Common myeloid progenitor, CD34-positive (primary cell): ENCODE data around the gene TRPM7.
"Not testable (repeated sequence)": the region's sequence is repeated elsewhere in the genome, so short reads cannot be mapped to it uniquely, and the experiment has no call there.

Experiments
- CTCF ChIA-PET: fragments of 350-600 bp; sonication (Branson Sonifier 250); formaldehyde crosslinking; loops from one replicate; lab custom pipeline; 2021; ENCODE audit warnings: antibody characterized with exemption; lab: Charles Lee
- POLR2A ChIA-PET: fragments of 350-600 bp; sonication (Branson Sonifier 250); formaldehyde crosslinking; loops from one replicate; lab custom pipeline; 2021; ENCODE audit warnings: antibody characterized with exemption; lab: Charles Lee
- DNase-seq, 3 donors: peaks; one replicate each; pipeline versions ENCODE4 v3.0.0 to v3.0.0-alpha.2; 2013
- H3K27ac ChIP-seq, 2 experiments: 1 replicate in 1 of 2; 2 replicates in 1 of 2; pipeline ENCODE4 v1.7.0; 2013; ENCODE audit warnings: inconsistent platforms in 2 of 2, low read length in 2 of 2, mild to moderate bottlenecking in 2 of 2, low read depth in 1 of 2, moderate library complexity in 1 of 2; ENCODE audit not compliant: severe bottlenecking in 2 of 2, insufficient read depth in 1 of 2, poor library complexity in 1 of 2
- H3K27me3 ChIP-seq, 5 experiments: replicated peaks in 2 of 5; 1 replicate in 3 of 5; 2 replicates in 2 of 5; pipeline versions ENCODE4 v1.6.1 to v1.7.0; 2013; ENCODE audit warnings: low read length in 4 of 5, mild to moderate bottlenecking in 2 of 5, moderate library complexity in 2 of 5, inconsistent platforms in 1 of 5; ENCODE audit not compliant: insufficient read depth in 5 of 5, control insufficient read depth in 4 of 5
- H3K36me3 ChIP-seq, 4 experiments: 1 replicate in 2 of 4; 2 replicates in 2 of 4; pipeline versions ENCODE4 v1.6.1 to v1.7.0; 2013; ENCODE audit warnings: low read length in 3 of 4, control low read depth in 1 of 4, mild to moderate bottlenecking in 1 of 4; ENCODE audit not compliant: control insufficient read depth in 4 of 4, insufficient read depth in 4 of 4
- H3K4me1 ChIP-seq, 4 experiments: 1 replicate in 3 of 4; 2 replicates in 1 of 4; pipeline versions ENCODE4 v1.6.1 to v1.7.1; 2013; ENCODE audit warnings: low read length in 3 of 4, mild to moderate bottlenecking in 3 of 4, control low read depth in 1 of 4, inconsistent platforms in 1 of 4, moderate library complexity in 1 of 4; ENCODE audit not compliant: control insufficient read depth in 4 of 4, insufficient read depth in 4 of 4; ENCODE audit errors: control extremely low read depth in 1 of 4
- H3K4me3 ChIP-seq, 7 experiments: 1 replicate in 4 of 7; 2 replicates in 3 of 7; pipeline versions ENCODE4 v1.5.1 to v1.7.0; 2013; ENCODE audit warnings: mild to moderate bottlenecking in 7 of 7, low read length in 6 of 7, moderate library complexity in 6 of 7, inconsistent platforms in 2 of 7, low read depth in 2 of 7, control low read depth in 1 of 7; ENCODE audit not compliant: insufficient read depth in 4 of 7, control insufficient read depth in 1 of 7; ENCODE audit errors: extremely low read depth in 1 of 7
- H3K9me3 ChIP-seq, 5 experiments: 1 replicate in 4 of 5; 2 replicates in 1 of 5; pipeline versions ENCODE4 v1.6.1 to v1.7.1; 2013; ENCODE audit warnings: low read length in 4 of 5, mild to moderate bottlenecking in 2 of 5, inconsistent platforms in 1 of 5, low read depth in 1 of 5, moderate library complexity in 1 of 5; ENCODE audit not compliant: control insufficient read depth in 4 of 5, insufficient read depth in 2 of 5; ENCODE audit errors: control extremely low read depth in 1 of 5
- WGBS: methylation state at CpG from one replicate; pipeline ENCODE4 v1.1.5; 2013; ENCODE audit not compliant: insufficient coverage; 5-methylcytosine and 5-hydroxymethylcytosine counted together

Gene TRPM7

DNA sequence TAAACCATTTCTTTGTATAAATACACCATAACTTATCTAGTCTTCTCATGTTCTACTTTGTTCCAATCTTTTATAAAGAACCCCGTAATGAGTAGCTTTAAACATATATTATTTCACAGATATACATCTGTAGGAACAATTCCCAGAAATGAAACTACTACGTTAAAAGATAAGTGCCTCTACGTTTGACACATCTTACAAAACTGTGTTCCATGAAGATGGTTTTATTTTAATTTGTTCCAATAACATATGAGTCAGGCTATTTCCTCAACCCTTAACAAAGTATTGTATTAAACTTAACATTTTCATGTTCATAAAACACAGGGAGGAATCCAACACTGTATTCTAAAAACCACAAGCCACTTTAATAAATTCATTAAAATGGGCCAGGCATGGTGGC, 52.9 kb downstream of the TRPM7 start:
- CTCF ChIA-PET: interaction anchor here (1.5 kb wide), 1 partner anchor 16 kb away, joined by 3 read pairs; no protein-coding TSS in a partner anchor
- DNase-seq: no peak
- H3K4me1 ChIP-seq: no peaks in the 10 kb centered on the region
- H3K27me3 ChIP-seq: no peaks in the 10 kb centered on the region
- peaks cover 19 to 76% (median 53%) of the 10 kb centered on the region in 4 experiments for H3K36me3 ChIP-seq
- POLR2A ChIA-PET: no interaction called here
- H3K4me3 ChIP-seq: no peak overlapping the region
- WGBS: no CpG with 5 or more reads among the region's 3 CpGs
- H3K9me3 ChIP-seq: no peaks in the 10 kb centered on the region
- no peak overlapping the region for H3K27ac ChIP-seq

DNA sequence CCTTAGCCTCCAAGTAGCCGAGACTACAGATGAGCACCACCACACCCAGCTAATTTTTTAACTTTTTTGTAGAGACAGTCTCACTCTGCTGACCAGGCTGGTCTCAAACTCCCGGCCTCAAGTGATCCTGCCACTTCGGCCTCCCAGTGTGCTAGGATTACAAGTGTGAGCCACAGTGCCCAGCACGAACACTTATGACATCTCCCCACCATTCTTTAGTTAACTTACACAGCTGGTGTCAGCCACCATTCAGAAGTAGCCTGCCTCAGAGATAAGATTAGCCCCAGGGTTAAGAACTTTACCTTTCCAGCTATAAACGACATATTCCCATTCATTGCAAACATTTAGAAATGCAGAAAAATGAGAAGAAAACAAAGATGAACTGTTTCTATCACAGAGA, 58.2 kb downstream of the TRPM7 start:
- no peaks in the 10 kb centered on the region for H3K27me3 ChIP-seq
- 100% methylated on average over 4 of the region's 5 CpGs for WGBS
- DNase-seq: no peak
- H3K9me3 ChIP-seq: no peaks in the 10 kb centered on the region
- no peak overlapping the region for H3K4me3 ChIP-seq
- CTCF ChIA-PET: no interaction called here
- H3K4me1 ChIP-seq: no peaks in the 10 kb centered on the region
- no peak overlapping the region for H3K27ac ChIP-seq
- H3K36me3 ChIP-seq: peaks cover 15 to 67% (median 46%) of the 10 kb centered on the region in 4 experiments
- POLR2A ChIA-PET: no interaction called here

DNA sequence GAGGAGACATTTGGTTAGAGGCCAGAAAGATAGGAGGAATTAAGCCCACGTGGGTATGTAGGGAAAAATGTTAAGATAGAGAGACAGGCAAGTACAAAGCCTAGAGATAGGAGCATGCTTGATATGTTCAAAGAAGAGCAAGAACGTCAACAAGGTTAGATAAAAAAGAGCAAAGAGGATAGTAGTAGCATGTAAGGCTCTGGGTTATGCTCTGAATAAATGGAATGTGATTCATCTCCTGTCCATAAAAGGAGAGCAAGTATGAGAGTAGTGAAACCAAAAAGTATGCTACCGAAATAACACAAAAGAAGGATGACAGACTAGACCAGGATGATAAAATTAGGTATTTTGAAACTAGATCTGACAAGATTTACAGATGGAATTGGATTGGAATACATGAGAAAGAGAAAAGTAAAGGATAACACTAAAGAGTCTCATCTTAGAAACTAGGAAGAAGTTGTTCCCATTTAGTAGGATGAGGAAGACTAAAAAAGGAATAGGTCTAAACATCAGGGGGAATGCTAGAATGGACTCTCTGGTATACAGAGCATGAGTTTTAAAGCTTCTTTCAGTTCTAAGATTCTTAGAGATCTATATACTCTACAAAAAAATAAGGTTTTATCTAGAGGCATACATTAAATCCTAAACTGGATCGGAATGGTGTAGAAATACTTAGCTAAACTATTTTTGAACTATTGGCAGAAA, 59.1 kb downstream of the TRPM7 start:
- H3K4me1 ChIP-seq: no peaks in the 10 kb centered on the region
- H3K36me3 ChIP-seq: peaks cover 15 to 62% (median 42%) of the 10 kb centered on the region in 4 experiments
- H3K9me3 ChIP-seq: no peaks in the 10 kb centered on the region
- no peaks in the 10 kb centered on the region for H3K27me3 ChIP-seq
- H3K4me3 ChIP-seq: no peak overlapping the region
- no peak overlapping the region for H3K27ac ChIP-seq
- 83% methylated on average over 3 of the region's 4 CpGs for WGBS
- POLR2A ChIA-PET: no interaction called here
- DNase-seq: no peak
- CTCF ChIA-PET: no interaction called here

DNA sequence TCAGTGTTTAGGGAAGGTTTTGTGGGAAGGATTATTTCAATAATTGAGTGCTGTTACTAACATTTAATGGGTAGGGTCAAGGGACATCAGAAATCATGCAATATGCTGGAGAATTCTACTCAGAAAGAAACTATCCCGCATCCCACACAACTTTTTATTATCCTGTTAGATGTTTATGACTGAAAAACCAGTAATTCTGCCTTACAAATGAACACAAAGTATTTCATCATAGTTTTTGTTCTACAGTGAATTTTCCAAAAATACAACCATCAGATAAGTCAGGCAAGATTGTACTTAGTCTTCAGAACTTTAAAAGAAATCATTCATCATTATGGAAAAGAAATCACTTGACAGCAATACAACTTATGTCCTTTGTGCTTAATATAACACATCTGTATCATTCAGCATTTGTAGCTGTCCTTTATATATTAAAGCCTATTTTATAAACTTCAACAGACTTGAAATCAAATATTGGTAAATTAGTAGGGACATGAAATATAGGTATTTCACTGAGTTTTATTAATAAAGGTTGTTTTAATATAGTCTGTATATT, 61.9 kb downstream of the TRPM7 start:
- Histone ChIP-seq H3K36me3 (peaks cover 13 to 51% (median 33%) of the 10 kb centered on the region in 4 experiments), H3K4me3 (no peak overlapping the region), H3K27ac (no peak overlapping the region), H3K4me1 (no peaks in the 10 kb centered on the region), H3K27me3 (no peaks in the 10 kb centered on the region), H3K9me3 (no peaks in the 10 kb centered on the region)
- WGBS: no CpG with 5 or more reads among the region's 1 CpG
- ChIA-PET POLR2A (no interaction called here), CTCF (no interaction called here)
- no peak for DNase-seq

DNA sequence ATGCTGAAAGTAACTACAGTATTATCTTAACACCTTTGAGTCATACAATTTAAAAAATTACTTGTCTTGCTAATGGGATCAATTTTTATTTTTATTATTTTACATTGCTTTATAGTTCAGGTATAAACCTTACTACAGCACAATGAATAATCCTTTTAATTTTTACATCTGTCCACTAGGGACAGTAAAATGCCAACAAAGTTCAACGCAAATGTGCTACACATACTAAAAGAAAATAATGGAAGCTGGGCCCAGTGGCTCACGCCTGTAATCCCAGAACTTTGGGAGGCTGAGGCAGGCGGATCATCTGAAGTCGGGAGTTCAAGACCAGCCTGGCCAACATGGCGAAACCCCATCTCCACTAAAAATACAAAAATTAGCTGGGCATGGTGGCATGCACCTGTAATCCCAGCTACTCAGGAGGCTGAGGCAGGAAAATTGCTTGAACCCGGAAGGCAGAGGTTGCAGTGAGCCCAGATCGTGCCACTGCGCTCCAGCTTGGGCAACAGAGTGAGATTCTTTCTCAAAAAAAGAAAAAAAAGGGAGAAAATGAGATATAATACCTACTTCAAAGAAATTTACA, 64.1 kb downstream of the TRPM7 start:
- H3K4me1 ChIP-seq, H3K4me3 ChIP-seq, H3K27me3 ChIP-seq, H3K9me3 ChIP-seq, POLR2A ChIA-PET, H3K27ac ChIP-seq: not testable (repeated sequence)
- H3K36me3 ChIP-seq: peaks cover 12 to 45% (median 28%) of the 10 kb centered on the region in 4 experiments
- DNase-seq: peak; percentile 14 to 48 (median 36)
- 89% methylated on average over 4 of the region's 8 CpGs for WGBS
- CTCF ChIA-PET: interaction anchor here (0.7 to 1.6 kb wide), 4 partner anchors 8 to 30 kb away, joined by 3 to 5 read pairs (median 4); no protein-coding TSS in a partner anchor

DNA sequence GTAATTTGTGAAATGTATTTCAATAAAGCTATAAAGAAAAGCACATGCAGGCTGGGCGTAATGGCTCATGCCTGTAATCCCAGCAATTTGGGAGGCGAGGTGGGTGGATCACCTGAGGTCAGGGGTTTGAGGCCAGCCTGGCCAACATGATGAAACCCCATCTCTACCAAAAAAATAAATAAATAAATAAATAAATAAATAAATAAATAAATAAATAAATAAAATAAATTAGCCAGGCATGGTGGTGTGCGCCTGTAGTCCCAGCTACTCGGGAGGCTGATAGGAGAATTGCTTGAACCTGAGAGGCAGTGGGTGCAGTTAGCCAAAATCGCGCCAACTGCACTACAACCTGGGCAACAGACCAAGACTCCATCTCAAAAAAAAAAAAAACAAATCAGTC, 69.6 kb downstream of the TRPM7 start:
- H3K27ac ChIP-seq, H3K27me3 ChIP-seq, H3K4me1 ChIP-seq, H3K4me3 ChIP-seq, DNase-seq, CTCF ChIA-PET, H3K9me3 ChIP-seq, POLR2A ChIA-PET: not testable (repeated sequence)
- WGBS: 100% methylated on average over 1 of the region's 6 CpGs
- peaks cover 3 to 39% (median 25%) of the 10 kb centered on the region in 4 experiments for H3K36me3 ChIP-seq

DNA sequence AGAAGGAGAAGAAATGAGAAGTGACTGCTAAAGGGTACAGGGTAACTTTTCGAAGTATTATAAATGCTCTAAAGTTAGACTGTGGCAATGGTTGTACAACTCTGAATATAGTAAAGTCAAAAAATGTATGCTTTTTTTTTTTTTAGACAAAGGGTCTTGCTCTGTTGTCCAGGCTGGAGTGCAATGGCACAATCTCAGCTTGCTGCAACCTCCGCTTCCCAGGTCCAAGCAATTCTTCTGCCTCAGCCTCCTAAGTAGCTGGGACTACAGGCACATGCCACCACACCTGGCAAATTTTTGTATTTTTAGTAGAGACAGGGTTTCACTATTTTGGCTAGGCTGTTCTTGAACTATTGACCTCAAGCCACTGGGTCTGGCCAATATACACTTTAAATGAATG, 70.0 kb downstream of the TRPM7 start:
- H3K27ac ChIP-seq, CTCF ChIA-PET, H3K4me3 ChIP-seq, H3K4me1 ChIP-seq, POLR2A ChIA-PET, H3K9me3 ChIP-seq, H3K27me3 ChIP-seq, DNase-seq: not testable (repeated sequence)
- peaks cover 6 to 41% (median 25%) of the 10 kb centered on the region in 4 experiments for H3K36me3 ChIP-seq
- 100% methylated on average over 2 of the region's 2 CpGs for WGBS
